K562 (cell line): ENCODE results near the gene NT5DC4. TPM values are rescaled to one million over a fixed set of nuclear protein-coding genes. Genes with fewer than 3 reads are reported as not detected.
A peak's percentile ranks its signal among the peaks of the same experiment; 100 is the strongest.

Source experiments
- C11orf30 ChIP-seq: fragments of 450-650 bp; IDR thresholded peaks from 2 replicates; pipeline ENCODE4 v1.6.1; 2016; ENCODE audit warnings: low read depth, mild to moderate bottlenecking
- CBFA2T2 ChIP-seq: fragments of 450-650 bp; conservative IDR thresholded peaks from 2 replicates; pipeline ENCODE4 v1.6.1; 2017; ENCODE audit warnings: mild to moderate bottlenecking
- CREBBP ChIP-seq: IDR thresholded peaks from one replicate; pipeline ENCODE4 v1.6.1; 2012; ENCODE audit warnings: low read depth, mild to moderate bottlenecking, control low read depth, inconsistent platforms, low read length
- HDGF ChIP-seq: fragments of 450-650 bp; IDR thresholded peaks from 2 replicates; pipeline ENCODE4 v1.6.1; 2016
- HNRNPLL ChIP-seq: fragments of 200-400 bp; formaldehyde crosslinking; IDR thresholded peaks from 2 replicates; pipeline ENCODE4 v1.6.1; 2017; ENCODE audit warnings: low read length, low read depth, mild to moderate bottlenecking; ENCODE audit not compliant: poor library complexity, severe bottlenecking
- JUNB ChIP-seq: fragments of 450-650 bp; formaldehyde crosslinking; conservative IDR thresholded peaks from 2 replicates; pipeline ENCODE4 v1.4.0; 2020; ENCODE audit warnings: mild to moderate bottlenecking
- MEIS2 ChIP-seq: fragments of 450-650 bp; IDR thresholded peaks from 2 replicates; pipeline ENCODE4 v1.6.1; 2014; ENCODE audit warnings: mild to moderate bottlenecking; ENCODE audit not compliant: partially characterized antibody
- NFXL1 ChIP-seq: fragments of 450-650 bp; formaldehyde crosslinking; IDR thresholded peaks from 2 replicates; pipeline ENCODE4 v1.4.0; 2021; ENCODE audit warnings: mild to moderate bottlenecking
- PCBP2 ChIP-seq: fragments of 200-400 bp; formaldehyde crosslinking; IDR thresholded peaks from 2 replicates; pipeline ENCODE4 v1.6.1; 2018; ENCODE audit warnings: low read length, low read depth, mild to moderate bottlenecking, moderate library complexity; ENCODE audit not compliant: poor library complexity, severe bottlenecking
- POU5F1 ChIP-seq: fragments of 150-350 bp; IDR thresholded peaks from 2 replicates; pipeline ENCODE4 v1.6.1; 2014; ENCODE audit warnings: borderline replicate concordance, low read length, low read depth, mild to moderate bottlenecking; ENCODE audit not compliant: partially characterized antibody
- RFX5 ChIP-seq: IDR thresholded peaks from 2 replicates; pipeline ENCODE4 v1.6.1; 2011; ENCODE audit warnings: low read depth, mild to moderate bottlenecking, improper control_type of control experiment, low read length
- SREBF2 ChIP-seq: sonication (generic); formaldehyde crosslinking; IDR thresholded peaks from 2 replicates; pipeline ENCODE4 v1.4.0; 2020; ENCODE audit warnings: mild to moderate bottlenecking, missing genetic modification reagents
- TBP ChIP-seq: optimal IDR thresholded peaks from 2 replicates; pipeline ENCODE3; 2011; ENCODE audit warnings: low read depth, low read length, improper control_type of control experiment
- TRIM28 ChIP-seq: fragments of 450-650 bp; IDR thresholded peaks from 2 replicates; pipeline ENCODE4 v1.6.1; 2017
- TSC22D4 ChIP-seq: fragments of 450-650 bp; IDR thresholded peaks from 2 replicates; pipeline ENCODE4 v1.6.1; 2016; ENCODE audit warnings: missing genetic modification characterization, missing biosample characterization, control low read depth
- ZNF24 ChIP-seq: fragments of 450-650 bp; IDR thresholded peaks from 2 replicates; pipeline ENCODE4 v1.6.1; 2016
- ZNF551 ChIP-seq: fragments of 250-450 bp; sonication (Bioruptor Pico); IDR thresholded peaks from 2 replicates; pipeline ENCODE4 v1.5.0; 2021; ENCODE audit warnings: mild to moderate bottlenecking, moderate library complexity
- ZNF785 ChIP-seq: fragments of 250-450 bp; sonication (Bioruptor Pico); IDR thresholded peaks from 2 replicates; pipeline ENCODE4 v1.4.0; 2020; ENCODE audit warnings: mild to moderate bottlenecking
- polyA plus RNA-seq, 8 experiments: library from polyadenylated mRNA; depleted of rRNA in 4 of 8; stranded (reverse) in 5 of 8; unstranded in 3 of 8; fragments of >200 nt; fragmentation: Nextera tagmentation in 2 of 8; fragmentation: Illumina TruSeq in 1 of 8; extraction: Ambion mirVana in 2 of 8; extraction: Trizol in 1 of 8; gene quantifications; 2 replicates each; pipeline versions ENCODE4 v1.2.1 to v1.2.3, GENCODE V29; 2011 to 2014; ENCODE audit warnings: inconsistent platforms in 1 of 8, missing spikeins in 1 of 8
- total RNA-seq, 7 experiments: library from RNA; depleted of rRNA in 6 of 7; stranded (reverse); fragments of >200 nt in 6 of 7; fragmentation: Illumina TruSeq in 2 of 7; extraction: Trizol in 2 of 7; gene quantifications; 2 replicates each; pipeline versions ENCODE4 v1.2.1 to v1.2.3, GENCODE V29; 2011 to 2021; ENCODE audit warnings: low replicate concordance in 1 of 7
- TF ChIP-seq, protein P1 (sequence below), 2 experiments: fragments of 200-800 bp in 1 of 2; sonication (Bioruptor generic) in 1 of 2; sonication (generic) in 1 of 2; formaldehyde crosslinking in 1 of 2; IDR thresholded peaks in 1 of 2; conservative IDR thresholded peaks in 1 of 2; 2 replicates each; pipeline versions ENCODE4 v1.5.0 to v1.6.1; 2016 to 2020; ENCODE audit warnings: missing compliant biosample characterization in 1 of 2, missing genetic modification characterization in 1 of 2, missing genetic modification reagents in 1 of 2
- TF ChIP-seq, protein P2 (sequence below): fragments of 250-450 bp; sonication (Bioruptor Pico); IDR thresholded peaks from 2 replicates; pipeline ENCODE4 v1.4.0; 2020; ENCODE audit warnings: mild to moderate bottlenecking, moderate library complexity
- TF ChIP-seq, protein P3 (sequence below): fragments of 250-450 bp; sonication (Bioruptor Pico); IDR thresholded peaks from 2 replicates; pipeline ENCODE4 v1.5.0; 2020; ENCODE audit warnings: mild to moderate bottlenecking, borderline replicate concordance
- TF ChIP-seq, protein P4 (sequence below): conservative IDR thresholded peaks from 2 replicates; pipeline ENCODE4 v1.6.1; 2011; ENCODE audit warnings: low read depth, mild to moderate bottlenecking, low read length; ENCODE audit not compliant: control insufficient read depth

The NT5DC4 gene
- total and polyA plus RNA-seq, 9 of the 15 experiments (the other 6 are each of a cell fraction or from before 2014, with no cell fraction given) = 0.44 to 6.9 (median 2.5) TPM

DNA sequence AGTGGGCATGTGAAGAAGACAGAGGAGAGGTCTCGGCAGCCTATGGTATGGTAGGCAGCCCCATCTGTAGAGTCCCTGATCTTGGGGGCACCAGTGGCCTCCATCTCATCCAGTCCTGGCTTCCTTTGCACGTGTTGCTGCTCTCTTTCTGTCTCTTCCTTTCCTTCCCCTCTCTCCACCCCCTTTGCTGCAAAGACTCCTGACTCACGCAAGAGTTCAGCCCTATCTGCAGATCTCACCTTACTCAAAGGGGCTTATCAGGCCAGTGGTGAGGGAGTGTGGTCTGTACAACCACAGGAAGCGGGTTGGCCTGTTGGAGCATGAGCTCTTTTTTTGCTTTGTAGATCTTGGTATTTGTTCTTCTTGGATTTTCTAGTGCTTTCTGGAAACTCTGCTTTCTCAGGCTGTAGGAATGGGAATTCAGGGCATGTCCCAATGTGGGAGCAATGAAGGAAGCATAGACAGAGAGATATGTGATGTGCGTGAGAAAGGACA, 14.6 kb upstream of the NT5DC4 start (continued):
- TF ChIP-seq HNRNPLL (no peak), MEIS2 (peak; percentile 34), JUNB (no peak), CBFA2T2 (peak; percentile 92), HDGF (no peak), SREBF2 (CRISPR knock-in tag) (no peak), CREBBP (no peak), RFX5 (no peak), ZNF785 (CRISPR knock-in tag) (no peak), PCBP2 (no peak), C11orf30 (peak; percentile 89), TBP (peak; percentile 43), ZNF551 (no peak), POU5F1 (no peak), ZNF24 (peak; percentile 33; the same call in 1 of the 2 replicates), NFXL1 (peak; percentile 46; the same call in 1 of the 2 replicates), TSC22D4 (tag) (no peak), TRIM28 (peak; percentile 94)
- TF ChIP-seq, protein P1, sequence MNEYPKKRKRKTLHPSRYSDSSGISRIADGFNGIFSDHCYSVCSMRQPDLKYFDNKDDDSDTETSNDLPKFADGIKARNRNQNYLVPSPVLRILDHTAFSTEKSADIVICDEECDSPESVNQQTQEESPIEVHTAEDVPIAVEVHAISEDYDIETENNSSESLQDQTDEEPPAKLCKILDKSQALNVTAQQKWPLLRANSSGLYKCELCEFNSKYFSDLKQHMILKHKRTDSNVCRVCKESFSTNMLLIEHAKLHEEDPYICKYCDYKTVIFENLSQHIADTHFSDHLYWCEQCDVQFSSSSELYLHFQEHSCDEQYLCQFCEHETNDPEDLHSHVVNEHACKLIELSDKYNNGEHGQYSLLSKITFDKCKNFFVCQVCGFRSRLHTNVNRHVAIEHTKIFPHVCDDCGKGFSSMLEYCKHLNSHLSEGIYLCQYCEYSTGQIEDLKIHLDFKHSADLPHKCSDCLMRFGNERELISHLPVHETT (CRISPR knock-in tag; conservative IDR thresholded peaks at IDR 0.05 in 1 of 2, IDR thresholded peaks at IDR 0.05 in 1 of 2) = peak in 1 of 2 experiments; percentile 85; a peak in 2 of 4 replicates
- TF ChIP-seq, protein P2, sequence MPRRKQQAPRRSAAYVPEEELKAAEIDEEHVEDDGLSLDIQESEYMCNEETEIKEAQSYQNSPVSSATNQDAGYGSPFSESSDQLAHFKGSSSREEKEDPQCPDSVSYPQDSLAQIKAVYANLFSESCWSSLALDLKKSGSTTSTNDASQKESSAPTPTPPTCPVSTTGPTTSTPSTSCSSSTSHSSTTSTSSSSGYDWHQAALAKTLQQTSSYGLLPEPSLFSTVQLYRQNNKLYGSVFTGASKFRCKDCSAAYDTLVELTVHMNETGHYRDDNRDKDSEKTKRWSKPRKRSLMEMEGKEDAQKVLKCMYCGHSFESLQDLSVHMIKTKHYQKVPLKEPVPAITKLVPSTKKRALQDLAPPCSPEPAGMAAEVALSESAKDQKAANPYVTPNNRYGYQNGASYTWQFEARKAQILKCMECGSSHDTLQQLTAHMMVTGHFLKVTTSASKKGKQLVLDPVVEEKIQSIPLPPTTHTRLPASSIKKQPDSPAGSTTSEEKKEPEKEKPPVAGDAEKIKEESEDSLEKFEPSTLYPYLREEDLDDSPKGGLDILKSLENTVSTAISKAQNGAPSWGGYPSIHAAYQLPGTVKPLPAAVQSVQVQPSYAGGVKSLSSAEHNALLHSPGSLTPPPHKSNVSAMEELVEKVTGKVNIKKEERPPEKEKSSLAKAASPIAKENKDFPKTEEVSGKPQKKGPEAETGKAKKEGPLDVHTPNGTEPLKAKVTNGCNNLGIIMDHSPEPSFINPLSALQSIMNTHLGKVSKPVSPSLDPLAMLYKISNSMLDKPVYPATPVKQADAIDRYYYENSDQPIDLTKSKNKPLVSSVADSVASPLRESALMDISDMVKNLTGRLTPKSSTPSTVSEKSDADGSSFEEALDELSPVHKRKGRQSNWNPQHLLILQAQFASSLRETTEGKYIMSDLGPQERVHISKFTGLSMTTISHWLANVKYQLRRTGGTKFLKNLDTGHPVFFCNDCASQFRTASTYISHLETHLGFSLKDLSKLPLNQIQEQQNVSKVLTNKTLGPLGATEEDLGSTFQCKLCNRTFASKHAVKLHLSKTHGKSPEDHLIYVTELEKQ (CRISPR knock-in tag) = no peak
- TF ChIP-seq, protein P3, sequence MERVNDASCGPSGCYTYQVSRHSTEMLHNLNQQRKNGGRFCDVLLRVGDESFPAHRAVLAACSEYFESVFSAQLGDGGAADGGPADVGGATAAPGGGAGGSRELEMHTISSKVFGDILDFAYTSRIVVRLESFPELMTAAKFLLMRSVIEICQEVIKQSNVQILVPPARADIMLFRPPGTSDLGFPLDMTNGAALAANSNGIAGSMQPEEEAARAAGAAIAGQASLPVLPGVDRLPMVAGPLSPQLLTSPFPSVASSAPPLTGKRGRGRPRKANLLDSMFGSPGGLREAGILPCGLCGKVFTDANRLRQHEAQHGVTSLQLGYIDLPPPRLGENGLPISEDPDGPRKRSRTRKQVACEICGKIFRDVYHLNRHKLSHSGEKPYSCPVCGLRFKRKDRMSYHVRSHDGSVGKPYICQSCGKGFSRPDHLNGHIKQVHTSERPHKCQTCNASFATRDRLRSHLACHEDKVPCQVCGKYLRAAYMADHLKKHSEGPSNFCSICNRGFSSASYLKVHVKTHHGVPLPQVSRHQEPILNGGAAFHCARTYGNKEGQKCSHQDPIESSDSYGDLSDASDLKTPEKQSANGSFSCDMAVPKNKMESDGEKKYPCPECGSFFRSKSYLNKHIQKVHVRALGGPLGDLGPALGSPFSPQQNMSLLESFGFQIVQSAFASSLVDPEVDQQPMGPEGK (CRISPR knock-in tag) = no peak
- TF ChIP-seq, protein P4, sequence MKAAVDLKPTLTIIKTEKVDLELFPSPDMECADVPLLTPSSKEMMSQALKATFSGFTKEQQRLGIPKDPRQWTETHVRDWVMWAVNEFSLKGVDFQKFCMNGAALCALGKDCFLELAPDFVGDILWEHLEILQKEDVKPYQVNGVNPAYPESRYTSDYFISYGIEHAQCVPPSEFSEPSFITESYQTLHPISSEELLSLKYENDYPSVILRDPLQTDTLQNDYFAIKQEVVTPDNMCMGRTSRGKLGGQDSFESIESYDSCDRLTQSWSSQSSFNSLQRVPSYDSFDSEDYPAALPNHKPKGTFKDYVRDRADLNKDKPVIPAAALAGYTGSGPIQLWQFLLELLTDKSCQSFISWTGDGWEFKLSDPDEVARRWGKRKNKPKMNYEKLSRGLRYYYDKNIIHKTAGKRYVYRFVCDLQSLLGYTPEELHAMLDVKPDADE = no peak; the same call in 1 of the 2 replicates
